ENCODE data around the gene PLEKHG1.

Gene PLEKHG1

GRCh38 chr6:150593119-150593518, 6.6 kb upstream of the PLEKHG1 start:
- ATAC-seq = no peak
- no peak for TF ChIP-seq ESRRG (CRISPR knock-in tag; IDR thresholded peaks at IDR 0.05)
- no peak for TF ChIP-seq ZFP30 (CRISPR knock-in tag; IDR thresholded peaks at IDR 0.05)
- TF ChIP-seq PPARA (CRISPR knock-in tag; IDR thresholded peaks at IDR 0.05; ENCODE audit: borderline replicate concordance) = no peak
- TF ChIP-seq ZC3H10 (CRISPR knock-in tag; IDR thresholded peaks at IDR 0.05) = no peak
- no peak for TF ChIP-seq ZNF8 (CRISPR knock-in tag; IDR thresholded peaks at IDR 0.05)
- no peak for TF ChIP-seq ARNTL (CRISPR knock-in tag; IDR thresholded peaks at IDR 0.05; ENCODE audit: borderline replicate concordance, low read depth)
- no peak for TF ChIP-seq SNAI2 (CRISPR knock-in tag; IDR thresholded peaks at IDR 0.05)
- no peak for TF ChIP-seq OSR1 (CRISPR knock-in tag; IDR thresholded peaks at IDR 0.05)
- TF ChIP-seq BACH2 (CRISPR knock-in tag; IDR thresholded peaks at IDR 0.05; ENCODE audit: borderline replicate concordance) = no peak
- no peak for TF ChIP-seq RARB (CRISPR knock-in tag; IDR thresholded peaks at IDR 0.05)
- TF ChIP-seq TOX (CRISPR knock-in tag; IDR thresholded peaks at IDR 0.05; ENCODE audit: borderline replicate concordance) = no peak
- no peak for TF ChIP-seq POU6F1 (CRISPR knock-in tag; IDR thresholded peaks at IDR 0.05; ENCODE audit: borderline replicate concordance, low read depth)
- TF ChIP-seq GLIS3 (CRISPR knock-in tag; IDR thresholded peaks at IDR 0.05) = no peak
- no peak for TF ChIP-seq ZNF565 (CRISPR knock-in tag; conservative IDR thresholded peaks at IDR 0.05; ENCODE audit: low read depth)
- no peak for TF ChIP-seq CSDC2 (CRISPR knock-in tag; IDR thresholded peaks at IDR 0.05)
- no peak for TF ChIP-seq ISL1 (CRISPR knock-in tag; IDR thresholded peaks at IDR 0.05)
- TF ChIP-seq TSHZ2 (CRISPR knock-in tag; IDR thresholded peaks at IDR 0.05) = no peak

GRCh38 chr6:150596439-150596838, 3.2 kb upstream of the PLEKHG1 start:
- TF ChIP-seq CSDC2 (CRISPR knock-in tag; IDR thresholded peaks at IDR 0.05) (no peak), GLIS3 (CRISPR knock-in tag; IDR thresholded peaks at IDR 0.05) (no peak)
- no peak for ATAC-seq

GRCh38 chr6:150598401-150598800, 1.3 kb upstream of the PLEKHG1 start:
- no peak for TF ChIP-seq CSRNP3 (CRISPR knock-in tag; IDR thresholded peaks at IDR 0.05)
- no peak for ATAC-seq

- TF ChIP-seq CREB5 (CRISPR knock-in tag; IDR thresholded peaks at IDR 0.05; ENCODE audit: low read depth) = no peak
- TF ChIP-seq POU6F1 (CRISPR knock-in tag; IDR thresholded peaks at IDR 0.05; ENCODE audit: borderline replicate concordance, low read depth) = no peak
- TF ChIP-seq BACH2 (CRISPR knock-in tag; IDR thresholded peaks at IDR 0.05; ENCODE audit: borderline replicate concordance) = no peak
- TF ChIP-seq ZNF565 (CRISPR knock-in tag; conservative IDR thresholded peaks at IDR 0.05; ENCODE audit: low read depth) = no peak
- no peak for TF ChIP-seq PPARA (CRISPR knock-in tag; IDR thresholded peaks at IDR 0.05; ENCODE audit: borderline replicate concordance)
- no peak for TF ChIP-seq ZNF8 (CRISPR knock-in tag; IDR thresholded peaks at IDR 0.05)
- TF ChIP-seq TSHZ2 (CRISPR knock-in tag; IDR thresholded peaks at IDR 0.05) = no peak
- no peak for ATAC-seq
These were observed 857 bp upstream of the PLEKHG1 start for GRCh38 chr6:150598858-150599198.
